WERI-Rb-1 (cell line): ENCODE data around the gene MAP3K19.

Experiments
- DNase-seq: peaks from one replicate; pipeline ENCODE4 v3.0.0-alpha.2; 2020
- H3K27ac ChIP-seq: fragments of 250-450 bp; sonication (Bioruptor Pico); 2 replicates; pipeline ENCODE4 v1.5.1; 2020; ENCODE audit warnings: mild to moderate bottlenecking, moderate library complexity
- H3K27me3 ChIP-seq: fragments of 250-450 bp; sonication (Bioruptor Pico); 2 replicates; pipeline ENCODE4 v1.5.1; 2021; ENCODE audit warnings: mild to moderate bottlenecking, low read depth, moderate library complexity; ENCODE audit not compliant: insufficient read depth, severe bottlenecking
- H3K36me3 ChIP-seq: fragments of 250-450 bp; sonication (Bioruptor Pico); 2 replicates; pipeline ENCODE4 v1.5.1; 2020; ENCODE audit warnings: mild to moderate bottlenecking, moderate library complexity
- H3K4me3 ChIP-seq: 2 replicates; pipeline ENCODE4 v1.5.1; 2011; ENCODE audit warnings: low read depth, mild to moderate bottlenecking, control low read depth, low read length
- H3K9me3 ChIP-seq: fragments of 250-450 bp; sonication (Bioruptor Pico); 2 replicates; pipeline ENCODE4 v1.5.1; 2021; ENCODE audit warnings: mild to moderate bottlenecking, moderate library complexity; ENCODE audit not compliant: severe bottlenecking
- CTCF ChIP-seq: IDR thresholded peaks from 2 replicates; pipeline ENCODE4 v1.5.1; 2011; ENCODE audit warnings: low read depth, mild to moderate bottlenecking, control low read depth, inconsistent platforms, low read length

Gene MAP3K19

GRCh38 chr2:134917888-134918525 lies 129.2 kb downstream of the MAP3K19 start:
- peak overlapping the region; percentile 99 for H3K27ac ChIP-seq
- peak; percentile 31; the same call in 1 of the 2 replicates for TF ChIP-seq CTCF
- H3K27me3 ChIP-seq: no peaks in the 10 kb centered on the region
- peak overlapping the region; percentile 83 for H3K4me3 ChIP-seq
- no peak for DNase-seq
- H3K9me3 ChIP-seq: no peaks in the 10 kb centered on the region
- peaks cover 33% of the 10 kb centered on the region for H3K36me3 ChIP-seq

GRCh38 chr2:134917360-134917865 lies 129.8 kb downstream of the MAP3K19 start:
- Histone ChIP-seq H3K27ac (peak overlapping the region; percentile 99), H3K27me3 (no peaks in the 10 kb centered on the region), H3K4me3 (peak overlapping the region; percentile 83), H3K36me3 (peaks cover 28% of the 10 kb centered on the region), H3K9me3 (no peaks in the 10 kb centered on the region)
- no peak for DNase-seq
- no peak for TF ChIP-seq CTCF
